ENCODE measurements around the gene FGF1.

Gene FGF1

DNA sequence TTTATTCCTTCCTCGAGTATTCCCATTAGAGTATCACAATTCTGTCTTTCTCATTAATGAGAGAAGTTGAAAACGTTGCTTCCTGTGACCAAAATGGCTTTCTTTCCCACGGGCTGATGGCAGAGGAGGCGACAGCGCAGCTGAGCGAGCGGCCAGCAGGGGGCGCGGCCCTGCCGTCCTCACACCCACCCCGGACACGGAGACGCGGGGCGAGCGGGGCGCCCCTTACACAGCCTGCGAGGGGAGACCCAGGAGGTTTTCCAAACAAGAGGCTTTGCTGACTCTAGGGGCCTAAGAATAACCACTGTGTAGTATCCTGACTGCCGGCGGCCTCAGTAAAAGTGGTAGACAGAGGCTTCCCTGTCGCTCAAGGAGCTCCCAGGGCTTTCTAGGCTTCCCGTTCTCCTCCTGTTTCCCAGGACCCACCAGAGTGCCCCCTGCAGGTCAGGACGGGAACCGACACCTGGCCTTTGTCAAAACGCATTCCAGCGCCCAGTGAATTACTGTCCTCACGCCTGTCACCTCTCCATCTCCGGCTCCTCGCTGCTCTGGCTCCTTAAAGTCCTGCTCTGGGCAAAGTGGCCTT is 27.3 kb upstream of the FGF1 start:
- Histone ChIP-seq H3K36me3 (ENCODE audit: insufficient read depth, low read length) (no peaks in the 10 kb centered on the region), H3K9me2 (replicated peaks; ENCODE audit: low read depth, low read length) (no peaks in the 10 kb centered on the region), H2AFZ (ENCODE audit: low read length) (peak overlapping the region; percentile 97), H3F3A (ENCODE audit: low read depth) (no peaks in the 10 kb centered on the region), H3K9me3 (ENCODE audit: insufficient read depth, low read depth, low read length) (no peaks in the 10 kb centered on the region), H3K9ac (ENCODE audit: low read depth, low read length, poor library complexity, severe bottlenecking) (peak overlapping the region; percentile 64), H3K27me3 (ENCODE audit: insufficient read depth, low read length, poor library complexity, severe bottlenecking) (no peaks in the 10 kb centered on the region), H4K20me1 (ENCODE audit: insufficient read depth, low read length, poor library complexity, severe bottlenecking) (no peaks in the 10 kb centered on the region), H3K79me2 (ENCODE audit: insufficient read depth, low read length) (no peaks in the 10 kb centered on the region), H3K4me3 (ENCODE audit: low read length, poor library complexity, severe bottlenecking) (peak overlapping the region; percentile 83), H3K4me2 (ENCODE audit: low read depth, low read length, poor library complexity, severe bottlenecking) (peak overlapping the region; percentile 74), H3K4me1 (ENCODE audit: insufficient read depth, low read length, poor library complexity, severe bottlenecking) (peaks cover 9% of the 10 kb centered on the region)
- TF ChIP-seq, protein P1, sequence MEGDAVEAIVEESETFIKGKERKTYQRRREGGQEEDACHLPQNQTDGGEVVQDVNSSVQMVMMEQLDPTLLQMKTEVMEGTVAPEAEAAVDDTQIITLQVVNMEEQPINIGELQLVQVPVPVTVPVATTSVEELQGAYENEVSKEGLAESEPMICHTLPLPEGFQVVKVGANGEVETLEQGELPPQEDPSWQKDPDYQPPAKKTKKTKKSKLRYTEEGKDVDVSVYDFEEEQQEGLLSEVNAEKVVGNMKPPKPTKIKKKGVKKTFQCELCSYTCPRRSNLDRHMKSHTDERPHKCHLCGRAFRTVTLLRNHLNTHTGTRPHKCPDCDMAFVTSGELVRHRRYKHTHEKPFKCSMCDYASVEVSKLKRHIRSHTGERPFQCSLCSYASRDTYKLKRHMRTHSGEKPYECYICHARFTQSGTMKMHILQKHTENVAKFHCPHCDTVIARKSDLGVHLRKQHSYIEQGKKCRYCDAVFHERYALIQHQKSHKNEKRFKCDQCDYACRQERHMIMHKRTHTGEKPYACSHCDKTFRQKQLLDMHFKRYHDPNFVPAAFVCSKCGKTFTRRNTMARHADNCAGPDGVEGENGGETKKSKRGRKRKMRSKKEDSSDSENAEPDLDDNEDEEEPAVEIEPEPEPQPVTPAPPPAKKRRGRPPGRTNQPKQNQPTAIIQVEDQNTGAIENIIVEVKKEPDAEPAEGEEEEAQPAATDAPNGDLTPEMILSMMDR (conservative IDR thresholded peaks at IDR 0.05; ENCODE audit: low read length): peak; percentile 100
- no peak for TF ChIP-seq EZH2phosphoT487 (IDR thresholded peaks at IDR 0.05; ENCODE audit: borderline replicate concordance)

DNA sequence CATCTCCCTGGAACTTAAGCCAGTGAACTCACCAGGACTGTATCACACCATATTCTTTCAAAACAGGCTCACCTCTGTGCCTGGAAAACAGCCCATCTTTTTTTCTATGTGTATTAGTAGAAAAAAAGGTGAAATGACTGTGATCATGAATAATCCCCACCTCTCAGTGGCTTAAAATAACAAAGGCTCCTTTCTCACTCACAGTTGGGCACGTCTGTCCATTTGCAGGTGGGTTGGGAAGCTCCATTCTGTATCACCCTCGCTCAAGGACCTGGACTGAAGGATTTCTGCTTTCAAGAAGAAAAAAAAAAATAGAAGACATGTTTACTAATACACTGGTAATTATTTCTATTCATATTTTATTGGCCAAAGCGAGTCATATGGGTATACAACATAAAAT is 17.3 kb upstream of the FGF1 start:
- Histone ChIP-seq H3K9me2 (replicated peaks; ENCODE audit: low read depth, low read length) (no peaks in the 10 kb centered on the region), H3K36me3 (ENCODE audit: insufficient read depth, low read length) (no peaks in the 10 kb centered on the region), H3K4me2 (ENCODE audit: low read depth, low read length, poor library complexity, severe bottlenecking) (no peak overlapping the region), H3K4me1 (ENCODE audit: insufficient read depth, low read length, poor library complexity, severe bottlenecking) (no peaks in the 10 kb centered on the region), H3K79me2 (ENCODE audit: insufficient read depth, low read length) (no peaks in the 10 kb centered on the region), H3K9me3 (ENCODE audit: insufficient read depth, low read depth, low read length) (no peaks in the 10 kb centered on the region), H3K27me3 (ENCODE audit: insufficient read depth, low read length, poor library complexity, severe bottlenecking) (no peaks in the 10 kb centered on the region), H3K9ac (ENCODE audit: low read depth, low read length, poor library complexity, severe bottlenecking) (no peak overlapping the region), H2AFZ (ENCODE audit: low read length) (no peak overlapping the region), H4K20me1 (ENCODE audit: insufficient read depth, low read length, poor library complexity, severe bottlenecking) (no peaks in the 10 kb centered on the region), H3F3A (ENCODE audit: low read depth) (no peaks in the 10 kb centered on the region), H3K4me3 (ENCODE audit: low read length, poor library complexity, severe bottlenecking) (no peak overlapping the region)
- no peak for TF ChIP-seq EZH2phosphoT487 (IDR thresholded peaks at IDR 0.05; ENCODE audit: borderline replicate concordance)
- TF ChIP-seq, protein P1 (conservative IDR thresholded peaks at IDR 0.05; ENCODE audit: low read length): no peak

DNA sequence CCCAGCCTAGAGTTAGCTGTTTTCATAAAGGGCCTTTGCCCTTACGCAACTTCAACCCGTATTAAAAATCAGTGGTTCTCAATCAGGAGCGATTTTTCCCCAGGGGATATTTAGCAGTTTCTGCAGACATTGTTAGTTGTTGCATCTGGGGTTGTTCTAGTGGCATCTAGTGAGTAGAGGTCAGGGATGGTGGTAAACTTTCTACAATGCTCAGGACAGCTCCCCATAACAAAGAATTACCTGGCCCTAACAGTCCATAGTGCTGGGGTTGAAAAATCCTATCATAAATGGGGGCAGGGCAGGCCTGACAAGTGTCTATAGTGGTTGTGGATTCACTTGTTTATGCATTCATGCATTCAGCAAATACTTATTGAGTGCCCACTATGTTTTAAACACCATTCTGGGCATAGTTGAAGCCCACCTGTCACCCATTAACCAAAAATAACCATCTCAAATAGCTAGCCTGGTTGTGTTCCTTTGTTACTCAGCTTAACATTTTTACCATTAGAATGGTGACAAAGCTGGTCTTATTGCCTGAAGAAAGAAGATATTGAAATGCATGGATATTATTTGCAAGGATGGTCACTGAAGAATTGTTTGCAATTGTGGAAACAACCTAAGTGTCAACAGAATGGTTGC is 15.9 kb upstream of the FGF1 start:
- Histone ChIP-seq H3K36me3 (ENCODE audit: insufficient read depth, low read length) (no peaks in the 10 kb centered on the region), H4K20me1 (ENCODE audit: insufficient read depth, low read length, poor library complexity, severe bottlenecking) (no peaks in the 10 kb centered on the region), H3F3A (ENCODE audit: low read depth) (no peaks in the 10 kb centered on the region), H2AFZ (ENCODE audit: low read length) (no peak overlapping the region), H3K9me2 (replicated peaks; ENCODE audit: low read depth, low read length) (no peaks in the 10 kb centered on the region), H3K4me3 (ENCODE audit: low read length, poor library complexity, severe bottlenecking) (no peak overlapping the region), H3K27me3 (ENCODE audit: insufficient read depth, low read length, poor library complexity, severe bottlenecking) (no peaks in the 10 kb centered on the region), H3K9me3 (ENCODE audit: insufficient read depth, low read depth, low read length) (no peaks in the 10 kb centered on the region), H3K79me2 (ENCODE audit: insufficient read depth, low read length) (no peaks in the 10 kb centered on the region), H3K4me1 (ENCODE audit: insufficient read depth, low read length, poor library complexity, severe bottlenecking) (no peaks in the 10 kb centered on the region), H3K4me2 (ENCODE audit: low read depth, low read length, poor library complexity, severe bottlenecking) (no peak overlapping the region), H3K9ac (ENCODE audit: low read depth, low read length, poor library complexity, severe bottlenecking) (no peak overlapping the region)
- no peak for TF ChIP-seq EZH2phosphoT487 (IDR thresholded peaks at IDR 0.05; ENCODE audit: borderline replicate concordance)

DNA sequence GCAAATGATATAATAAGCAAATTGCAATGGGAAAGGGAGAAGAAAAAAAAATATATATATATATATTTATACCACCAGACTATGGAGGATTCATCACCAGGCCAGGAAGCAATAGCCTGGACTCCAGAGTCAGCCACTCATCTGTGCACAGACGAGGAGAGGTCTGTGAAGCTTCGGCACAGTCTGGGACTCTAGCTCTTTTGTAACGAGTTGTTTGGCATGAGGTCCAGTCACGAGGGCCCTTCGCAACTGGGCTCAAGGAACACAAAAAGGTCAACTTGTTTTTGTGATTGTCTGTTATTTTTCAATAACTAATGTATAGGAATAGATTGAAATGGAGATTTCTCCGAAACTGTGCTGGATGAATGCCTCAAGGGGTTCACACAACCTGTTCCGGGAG is 14.7 kb upstream of the FGF1 start:
- Histone ChIP-seq H3F3A (ENCODE audit: low read depth) (no peaks in the 10 kb centered on the region), H3K27me3 (ENCODE audit: insufficient read depth, low read length, poor library complexity, severe bottlenecking) (no peaks in the 10 kb centered on the region), H2AFZ (ENCODE audit: low read length) (no peak overlapping the region)

More for the DNA sequence above, 14.7 kb upstream of the FGF1 start:
- Histone ChIP-seq H3K9me3 (ENCODE audit: insufficient read depth, low read depth, low read length) (no peaks in the 10 kb centered on the region), H3K36me3 (ENCODE audit: insufficient read depth, low read length) (no peaks in the 10 kb centered on the region), H4K20me1 (ENCODE audit: insufficient read depth, low read length, poor library complexity, severe bottlenecking) (no peaks in the 10 kb centered on the region), H3K4me1 (ENCODE audit: insufficient read depth, low read length, poor library complexity, severe bottlenecking) (no peaks in the 10 kb centered on the region), H3K4me2 (ENCODE audit: low read depth, low read length, poor library complexity, severe bottlenecking) (no peak overlapping the region), H3K9ac (ENCODE audit: low read depth, low read length, poor library complexity, severe bottlenecking) (no peak overlapping the region), H3K79me2 (ENCODE audit: insufficient read depth, low read length) (no peaks in the 10 kb centered on the region), H3K4me3 (ENCODE audit: low read length, poor library complexity, severe bottlenecking) (no peak overlapping the region), H3K9me2 (replicated peaks; ENCODE audit: low read depth, low read length) (no peaks in the 10 kb centered on the region)
- no peak for TF ChIP-seq EZH2phosphoT487 (IDR thresholded peaks at IDR 0.05; ENCODE audit: borderline replicate concordance)
- TF ChIP-seq, protein P1 (conservative IDR thresholded peaks at IDR 0.05; ENCODE audit: low read length): no peak

Measured in Loucy (cell line).